HEK293 (cell line): ENCODE data around the gene TRIB2.

Experiments
- CTCF ChIA-PET: fragments of 350-600 bp; formaldehyde crosslinking; extraction: SDS; loops from one replicate; lab custom pipeline; 2021; ENCODE audit warnings: antibody characterized with exemption; lab: Yijun Ruan, JAX
- POLR2A ChIA-PET: fragments of 300-600 bp; formaldehyde crosslinking; extraction: SDS; loops from one replicate; lab custom pipeline; 2020; ENCODE audit warnings: antibody characterized with exemption, inconsistent platforms; lab: Yijun Ruan, JAX
- H3K27ac ChIP-seq: fragments of 200-500 bp; sonication (Bioruptor generic); 2 replicates; pipeline ENCODE4 v1.5.1; 2014; ENCODE audit warnings: low read depth, low read length, control low read depth, inconsistent platforms; ENCODE audit errors: extremely low read depth
- H3K36me3 ChIP-seq, 2 experiments: fragments of 200-500 bp in 1 of 2; sonication (Bioruptor generic) in 1 of 2; 1 replicate in 1 of 2; 2 replicates in 1 of 2; pipeline ENCODE4 v1.5.1; 2014 to 2017; ENCODE audit warnings: inconsistent platforms in 2 of 2, low read length in 2 of 2; ENCODE audit not compliant: control insufficient read depth in 2 of 2, insufficient read depth in 1 of 2
- H3K4me1 ChIP-seq: fragments of 200-500 bp; sonication (Bioruptor generic); 2 replicates; pipeline ENCODE4 v1.5.1; 2014; ENCODE audit warnings: mild to moderate bottlenecking, low read length, inconsistent platforms; ENCODE audit not compliant: control insufficient read depth, insufficient read depth
- H3K4me3 ChIP-seq: 2 replicates; pipeline ENCODE4 v1.5.1; 2011; ENCODE audit warnings: low read depth, mild to moderate bottlenecking, control low read depth, low read length, moderate library complexity
- H3K9me3 ChIP-seq: fragments of 200-500 bp; sonication (Bioruptor generic); 2 replicates; pipeline ENCODE4 v1.5.1; 2014; ENCODE audit warnings: low read depth, low read length, inconsistent platforms; ENCODE audit not compliant: control insufficient read depth, insufficient read depth
- BCL11A ChIP-seq: fragments of 450-650 bp; formaldehyde crosslinking; IDR thresholded peaks from 2 replicates; pipeline ENCODE4 v1.5.1; 2016; ENCODE audit warnings: low read depth, missing biosample characterization, missing genetic modification characterization
- HOXC10 ChIP-seq: sonication (generic); formaldehyde crosslinking; IDR thresholded peaks from 2 replicates; pipeline ENCODE4 v1.8.1; 2023; ENCODE audit warnings: mild to moderate bottlenecking, missing genetic modification reagents
- MEIS1 ChIP-seq: sonication (generic); formaldehyde crosslinking; IDR thresholded peaks from 2 replicates; pipeline ENCODE4 v1.8.1; 2022; ENCODE audit warnings: missing genetic modification reagents, mild to moderate bottlenecking, borderline replicate concordance
- TRIM28 ChIP-seq: IDR thresholded peaks from 2 replicates; pipeline ENCODE4 v1.6.1; 2011; ENCODE audit warnings: low read length, control low read depth, borderline replicate concordance
- ZEB2 ChIP-seq: fragments of 450-650 bp; formaldehyde crosslinking; IDR thresholded peaks from 2 replicates; pipeline ENCODE4 v1.5.1; 2016; ENCODE audit warnings: missing biosample characterization, missing genetic modification characterization
- ZNF114 ChIP-seq: fragments of 450-650 bp; formaldehyde crosslinking; IDR thresholded peaks from 2 replicates; pipeline ENCODE4 v1.5.0; 2017; ENCODE audit warnings: missing biosample characterization, missing genetic modification characterization
- ZNF121 ChIP-seq: fragments of 450-650 bp; formaldehyde crosslinking; IDR thresholded peaks from 2 replicates; pipeline ENCODE4 v1.5.1; 2016; ENCODE audit warnings: missing biosample characterization, missing genetic modification characterization
- ZNF133 ChIP-seq: fragments of 450-650 bp; formaldehyde crosslinking; IDR thresholded peaks from 2 replicates; pipeline ENCODE4 v1.5.1; 2016; ENCODE audit warnings: missing biosample characterization, missing genetic modification characterization
- ZNF19 ChIP-seq: fragments of 450-650 bp; formaldehyde crosslinking; IDR thresholded peaks from 2 replicates; pipeline ENCODE4; 2016; ENCODE audit warnings: missing biosample characterization, missing genetic modification characterization, low read depth
- ZNF221 ChIP-seq: fragments of 450-650 bp; formaldehyde crosslinking; IDR thresholded peaks from 2 replicates; pipeline ENCODE4 v1.5.1; 2017; ENCODE audit warnings: missing biosample characterization, missing genetic modification characterization, borderline replicate concordance
- ZNF223 ChIP-seq: fragments of 450-650 bp; formaldehyde crosslinking; IDR thresholded peaks from 2 replicates; pipeline ENCODE4 v1.5.1; 2016; ENCODE audit warnings: missing biosample characterization, missing genetic modification characterization
- ZNF248 ChIP-seq: fragments of 450-650 bp; formaldehyde crosslinking; IDR thresholded peaks from 2 replicates; pipeline ENCODE4 v1.5.1; 2017; ENCODE audit warnings: missing biosample characterization, missing genetic modification characterization
- ZNF37A ChIP-seq: fragments of 450-650 bp; IDR thresholded peaks from 2 replicates; pipeline ENCODE4 v1.5.1; 2018; ENCODE audit warnings: missing biosample characterization, missing genetic modification characterization
- ZNF433 ChIP-seq: fragments of 450-650 bp; formaldehyde crosslinking; IDR thresholded peaks from 2 replicates; pipeline ENCODE4 v1.5.1; 2016; ENCODE audit warnings: missing biosample characterization, missing genetic modification characterization, low read depth
- ZNF510 ChIP-seq: fragments of 450-650 bp; formaldehyde crosslinking; IDR thresholded peaks from 2 replicates; pipeline ENCODE4 v1.5.1; 2018; ENCODE audit warnings: mild to moderate bottlenecking, missing genetic modification characterization, missing biosample characterization; ENCODE audit not compliant: insufficient replicate concordance
- ZNF560 ChIP-seq: fragments of 450-650 bp; formaldehyde crosslinking; IDR thresholded peaks from 2 replicates; pipeline ENCODE4 v1.5.1; 2017; ENCODE audit warnings: missing biosample characterization, missing genetic modification characterization, borderline replicate concordance
- ZNF610 ChIP-seq: fragments of 450-650 bp; formaldehyde crosslinking; IDR thresholded peaks from 2 replicates; pipeline ENCODE4 v1.5.1; 2016; ENCODE audit warnings: missing biosample characterization, missing genetic modification characterization, borderline replicate concordance
- ZNF654 ChIP-seq: fragments of 450-650 bp; formaldehyde crosslinking; IDR thresholded peaks from 2 replicates; pipeline ENCODE4 v1.5.1; 2016; ENCODE audit warnings: low read depth, missing biosample characterization, missing genetic modification characterization
- ZNF660 ChIP-seq: fragments of 450-650 bp; IDR thresholded peaks from 2 replicates; pipeline ENCODE4 v1.5.1; 2018; ENCODE audit warnings: missing biosample characterization, mild to moderate bottlenecking, missing genetic modification characterization
- ZSCAN23 ChIP-seq: fragments of 450-650 bp; formaldehyde crosslinking; IDR thresholded peaks from 2 replicates; pipeline ENCODE4 v1.5.1; 2016; ENCODE audit warnings: missing biosample characterization, missing genetic modification characterization
- TF ChIP-seq, protein P1 (sequence below): fragments of 450-650 bp; formaldehyde crosslinking; IDR thresholded peaks from 2 replicates; pipeline ENCODE4 v1.5.1; 2016; ENCODE audit warnings: missing biosample characterization, missing genetic modification characterization
- TF ChIP-seq, protein P2 (sequence below): fragments of 450-650 bp; formaldehyde crosslinking; conservative IDR thresholded peaks from 2 replicates; pipeline ENCODE4 v1.5.1; 2016; ENCODE audit warnings: low read depth, missing biosample characterization, missing genetic modification characterization
- TF ChIP-seq, protein P3 (sequence below): fragments of 450-650 bp; IDR thresholded peaks from 2 replicates; pipeline ENCODE4 v1.5.1; 2018; ENCODE audit warnings: missing biosample characterization, mild to moderate bottlenecking, missing genetic modification characterization
- TF ChIP-seq, protein P4 (sequence below): fragments of 450-650 bp; formaldehyde crosslinking; IDR thresholded peaks from 2 replicates; pipeline ENCODE4 v1.5.1; 2016; ENCODE audit warnings: missing biosample characterization, missing genetic modification characterization, low read depth
- TF ChIP-seq, protein P5 (sequence below): fragments of 450-650 bp; formaldehyde crosslinking; IDR thresholded peaks from 2 replicates; pipeline ENCODE4 v1.5.1; 2017; ENCODE audit warnings: missing biosample characterization, missing genetic modification characterization

TRIB2 gene

GRCh38 chr2:12675801-12676200, 40.9 kb upstream of the TRIB2 start:
- ChIA-PET POLR2A (no interaction called here), CTCF (no interaction called here)
- H3K4me1 ChIP-seq = no peaks in the 10 kb centered on the region
- H3K4me3 ChIP-seq = no peak overlapping the region
- no peak overlapping the region for H3K27ac ChIP-seq
- H3K36me3 ChIP-seq = no peaks in the 10 kb centered on the region
- H3K9me3 ChIP-seq = no peaks in the 10 kb centered on the region
- TF ChIP-seq ZNF654 (no peak), TRIM28 (no peak)

DNA sequence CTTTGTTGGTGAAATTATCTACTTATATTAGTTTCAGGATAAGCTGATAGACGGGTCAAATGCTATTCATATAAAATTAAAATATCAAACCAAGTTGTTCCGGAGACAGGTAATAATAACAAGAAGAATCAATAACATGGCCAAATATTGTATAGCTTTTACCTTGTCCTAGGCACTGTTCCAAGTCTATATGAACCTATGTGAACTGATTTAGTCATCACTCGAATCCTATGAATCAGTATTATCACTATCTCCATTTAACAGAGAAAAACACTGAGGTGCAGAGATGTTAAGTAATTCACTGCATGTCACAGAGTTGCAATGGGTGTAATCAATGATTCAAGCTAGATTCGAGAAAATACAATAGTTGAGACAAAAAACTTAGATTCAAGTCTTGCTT, 40.0 kb upstream of the TRIB2 start:
- no peaks in the 10 kb centered on the region for H3K4me1 ChIP-seq
- no peaks in the 10 kb centered on the region for H3K9me3 ChIP-seq
- no peak overlapping the region for H3K4me3 ChIP-seq
- CTCF ChIA-PET = no interaction called here
- TF ChIP-seq ZNF654 = no peak
- TF ChIP-seq ZNF221 (tag by site-specific recombination) = no peak
- no peak for TF ChIP-seq ZNF19
- no peak for TF ChIP-seq ZNF133
- TF ChIP-seq, protein P1, sequence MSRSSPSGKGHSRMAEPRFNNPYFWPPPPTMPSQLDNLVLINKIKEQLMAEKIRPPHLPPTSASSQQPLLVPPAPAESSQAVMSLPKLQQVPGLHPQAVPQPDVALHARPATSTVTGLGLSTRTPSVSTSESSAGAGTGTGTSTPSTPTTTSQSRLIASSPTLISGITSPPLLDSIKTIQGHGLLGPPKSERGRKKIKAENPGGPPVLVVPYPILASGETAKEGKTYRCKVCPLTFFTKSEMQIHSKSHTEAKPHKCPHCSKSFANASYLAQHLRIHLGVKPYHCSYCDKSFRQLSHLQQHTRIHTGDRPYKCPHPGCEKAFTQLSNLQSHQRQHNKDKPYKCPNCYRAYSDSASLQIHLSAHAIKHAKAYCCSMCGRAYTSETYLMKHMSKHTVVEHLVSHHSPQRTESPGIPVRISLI = no peak
- TF ChIP-seq ZNF433 = no peak
- TF ChIP-seq HOXC10 (CRISPR knock-in tag) = no peak
- TF ChIP-seq ZNF223 (tag by site-specific recombination) = no peak
- TF ChIP-seq, protein P2, sequence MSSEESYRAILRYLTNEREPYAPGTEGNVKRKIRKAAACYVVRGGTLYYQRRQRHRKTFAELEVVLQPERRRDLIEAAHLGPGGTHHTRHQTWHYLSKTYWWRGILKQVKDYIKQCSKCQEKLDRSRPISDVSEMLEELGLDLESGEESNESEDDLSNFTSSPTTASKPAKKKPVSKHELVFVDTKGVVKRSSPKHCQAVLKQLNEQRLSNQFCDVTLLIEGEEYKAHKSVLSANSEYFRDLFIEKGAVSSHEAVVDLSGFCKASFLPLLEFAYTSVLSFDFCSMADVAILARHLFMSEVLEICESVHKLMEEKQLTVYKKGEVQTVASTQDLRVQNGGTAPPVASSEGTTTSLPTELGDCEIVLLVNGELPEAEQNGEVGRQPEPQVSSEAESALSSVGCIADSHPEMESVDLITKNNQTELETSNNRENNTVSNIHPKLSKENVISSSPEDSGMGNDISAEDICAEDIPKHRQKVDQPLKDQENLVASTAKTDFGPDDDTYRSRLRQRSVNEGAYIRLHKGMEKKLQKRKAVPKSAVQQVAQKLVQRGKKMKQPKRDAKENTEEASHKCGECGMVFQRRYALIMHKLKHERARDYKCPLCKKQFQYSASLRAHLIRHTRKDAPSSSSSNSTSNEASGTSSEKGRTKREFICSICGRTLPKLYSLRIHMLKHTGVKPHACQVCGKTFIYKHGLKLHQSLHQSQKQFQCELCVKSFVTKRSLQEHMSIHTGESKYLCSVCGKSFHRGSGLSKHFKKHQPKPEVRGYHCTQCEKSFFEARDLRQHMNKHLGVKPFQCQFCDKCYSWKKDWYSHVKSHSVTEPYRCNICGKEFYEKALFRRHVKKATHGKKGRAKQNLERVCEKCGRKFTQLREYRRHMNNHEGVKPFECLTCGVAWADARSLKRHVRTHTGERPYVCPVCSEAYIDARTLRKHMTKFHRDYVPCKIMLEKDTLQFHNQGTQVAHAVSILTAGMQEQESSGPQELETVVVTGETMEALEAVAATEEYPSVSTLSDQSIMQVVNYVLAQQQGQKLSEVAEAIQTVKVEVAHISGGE (tag by site-specific recombination) = no peak
- no peak for TF ChIP-seq ZNF560 (tag by site-specific recombination)
- TF ChIP-seq MEIS1 (CRISPR knock-in tag) = no peak
- TF ChIP-seq BCL11A (tag by site-specific recombination) = no peak
- no peak for TF ChIP-seq ZNF37A
- no peak overlapping the region for H3K27ac ChIP-seq
- POLR2A ChIA-PET = no interaction called here
- H3K36me3 ChIP-seq = no peaks in the 10 kb centered on the region

- no peak overlapping the region for H3K4me3 ChIP-seq
- CTCF ChIA-PET = no interaction called here
- no peak overlapping the region for H3K27ac ChIP-seq
- POLR2A ChIA-PET = no interaction called here
- H3K9me3 ChIP-seq = no peaks in the 10 kb centered on the region
- no peaks in the 10 kb centered on the region for H3K36me3 ChIP-seq
- no peaks in the 10 kb centered on the region for H3K4me1 ChIP-seq
- TF ChIP-seq ZNF248 (no peak), ZNF510 (no peak), ZNF660 (tag by site-specific recombination) (no peak), ZSCAN23 (tag by site-specific recombination) (no peak), ZNF114 (no peak), ZNF121 (no peak), ZEB2 (tag by site-specific recombination) (no peak), ZNF610 (tag by site-specific recombination) (no peak)
- TF ChIP-seq, protein P3, sequence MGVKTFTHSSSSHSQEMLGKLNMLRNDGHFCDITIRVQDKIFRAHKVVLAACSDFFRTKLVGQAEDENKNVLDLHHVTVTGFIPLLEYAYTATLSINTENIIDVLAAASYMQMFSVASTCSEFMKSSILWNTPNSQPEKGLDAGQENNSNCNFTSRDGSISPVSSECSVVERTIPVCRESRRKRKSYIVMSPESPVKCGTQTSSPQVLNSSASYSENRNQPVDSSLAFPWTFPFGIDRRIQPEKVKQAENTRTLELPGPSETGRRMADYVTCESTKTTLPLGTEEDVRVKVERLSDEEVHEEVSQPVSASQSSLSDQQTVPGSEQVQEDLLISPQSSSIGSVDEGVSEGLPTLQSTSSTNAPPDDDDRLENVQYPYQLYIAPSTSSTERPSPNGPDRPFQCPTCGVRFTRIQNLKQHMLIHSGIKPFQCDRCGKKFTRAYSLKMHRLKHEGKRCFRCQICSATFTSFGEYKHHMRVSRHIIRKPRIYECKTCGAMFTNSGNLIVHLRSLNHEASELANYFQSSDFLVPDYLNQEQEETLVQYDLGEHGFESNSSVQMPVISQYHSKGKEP (tag by site-specific recombination) = no peak
- TF ChIP-seq, protein P4, sequence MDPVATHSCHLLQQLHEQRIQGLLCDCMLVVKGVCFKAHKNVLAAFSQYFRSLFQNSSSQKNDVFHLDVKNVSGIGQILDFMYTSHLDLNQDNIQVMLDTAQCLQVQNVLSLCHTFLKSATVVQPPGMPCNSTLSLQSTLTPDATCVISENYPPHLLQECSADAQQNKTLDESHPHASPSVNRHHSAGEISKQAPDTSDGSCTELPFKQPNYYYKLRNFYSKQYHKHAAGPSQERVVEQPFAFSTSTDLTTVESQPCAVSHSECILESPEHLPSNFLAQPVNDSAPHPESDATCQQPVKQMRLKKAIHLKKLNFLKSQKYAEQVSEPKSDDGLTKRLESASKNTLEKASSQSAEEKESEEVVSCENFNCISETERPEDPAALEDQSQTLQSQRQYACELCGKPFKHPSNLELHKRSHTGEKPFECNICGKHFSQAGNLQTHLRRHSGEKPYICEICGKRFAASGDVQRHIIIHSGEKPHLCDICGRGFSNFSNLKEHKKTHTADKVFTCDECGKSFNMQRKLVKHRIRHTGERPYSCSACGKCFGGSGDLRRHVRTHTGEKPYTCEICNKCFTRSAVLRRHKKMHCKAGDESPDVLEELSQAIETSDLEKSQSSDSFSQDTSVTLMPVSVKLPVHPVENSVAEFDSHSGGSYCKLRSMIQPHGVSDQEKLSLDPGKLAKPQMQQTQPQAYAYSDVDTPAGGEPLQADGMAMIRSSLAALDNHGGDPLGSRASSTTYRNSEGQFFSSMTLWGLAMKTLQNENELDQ = no peak
- TF ChIP-seq, protein P5, sequence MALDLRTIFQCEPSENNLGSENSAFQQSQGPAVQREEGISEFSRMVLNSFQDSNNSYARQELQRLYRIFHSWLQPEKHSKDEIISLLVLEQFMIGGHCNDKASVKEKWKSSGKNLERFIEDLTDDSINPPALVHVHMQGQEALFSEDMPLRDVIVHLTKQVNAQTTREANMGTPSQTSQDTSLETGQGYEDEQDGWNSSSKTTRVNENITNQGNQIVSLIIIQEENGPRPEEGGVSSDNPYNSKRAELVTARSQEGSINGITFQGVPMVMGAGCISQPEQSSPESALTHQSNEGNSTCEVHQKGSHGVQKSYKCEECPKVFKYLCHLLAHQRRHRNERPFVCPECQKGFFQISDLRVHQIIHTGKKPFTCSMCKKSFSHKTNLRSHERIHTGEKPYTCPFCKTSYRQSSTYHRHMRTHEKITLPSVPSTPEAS (tag by site-specific recombination) = no peak
Measured at GRCh38 chr2:12678186-12678585, 38.5 kb upstream of the TRIB2 start.
